Mesenchymal stem cell (in vitro differentiated cells and primary cell): Measurements from ENCODE around the gene ZDHHC7.

Experiments used
- DNase-seq: peaks from one replicate; pipeline ENCODE4 v3.0.0-alpha.2; 2013
- H2AFZ ChIP-seq: one replicate; pipeline ENCODE4 v1.6.1; 2013; ENCODE audit warnings: low read depth, mild to moderate bottlenecking, control low read depth, inconsistent platforms, low read length, moderate library complexity
- H2AK5ac ChIP-seq: 2 replicates; pipeline ENCODE4 v1.6.1; 2013; ENCODE audit warnings: low read length, moderate library complexity, mild to moderate bottlenecking, inconsistent platforms; ENCODE audit not compliant: severe bottlenecking
- H2BK120ac ChIP-seq: one replicate; pipeline ENCODE4 v1.6.1; 2013; ENCODE audit warnings: low read depth, mild to moderate bottlenecking, inconsistent platforms, low read length, moderate library complexity
- H2BK12ac ChIP-seq, 2 experiments: one replicate each; pipeline ENCODE4 v1.6.1; 2013; ENCODE audit warnings: inconsistent platforms in 2 of 2, low read length in 2 of 2, mild to moderate bottlenecking in 2 of 2, moderate library complexity in 2 of 2, control low read depth in 1 of 2
- H2BK15ac ChIP-seq: one replicate; pipeline ENCODE4 v1.6.1; 2013; ENCODE audit warnings: mild to moderate bottlenecking, low read depth, inconsistent platforms; ENCODE audit not compliant: poor library complexity, severe bottlenecking
- H2BK5ac ChIP-seq: 2 replicates; pipeline ENCODE4 v1.6.1; 2013; ENCODE audit warnings: low read depth, mild to moderate bottlenecking, low read length, control low read depth, inconsistent platforms; ENCODE audit not compliant: poor library complexity, severe bottlenecking
- H3K14ac ChIP-seq, 2 experiments: one replicate each; pipeline ENCODE4 v1.6.1; 2013; ENCODE audit warnings: inconsistent platforms in 2 of 2, low read length in 2 of 2, control low read depth in 1 of 2, mild to moderate bottlenecking in 1 of 2, moderate library complexity in 1 of 2
- H3K18ac ChIP-seq, 2 experiments: one replicate each; pipeline ENCODE4 v1.6.1; 2013; ENCODE audit warnings: inconsistent platforms in 2 of 2, low read length in 2 of 2, control low read depth in 1 of 2, low read depth in 1 of 2, mild to moderate bottlenecking in 1 of 2
- H3K23ac ChIP-seq, 2 experiments: one replicate each; pipeline ENCODE4 v1.6.1; 2013; ENCODE audit warnings: inconsistent platforms in 2 of 2, low read length in 2 of 2, mild to moderate bottlenecking in 2 of 2, moderate library complexity in 2 of 2, control low read depth in 1 of 2
- H3K27ac ChIP-seq: 2 replicates; pipeline ENCODE4 v1.5.1; 2013; ENCODE audit warnings: mild to moderate bottlenecking, moderate library complexity, low read length, control low read depth, inconsistent platforms; ENCODE audit not compliant: poor library complexity, severe bottlenecking
- H3K27me3 ChIP-seq, 2 experiments: 2 replicates each; pipeline versions ENCODE4 v1.6.1 to v1.7.0; 2013; ENCODE audit warnings: low read length in 2 of 2, mild to moderate bottlenecking in 2 of 2, moderate library complexity in 2 of 2, control low read depth in 1 of 2, inconsistent platforms in 1 of 2; ENCODE audit not compliant: control insufficient read depth in 1 of 2, insufficient read depth in 1 of 2
- H3K36me3 ChIP-seq, 2 experiments: 2 replicates each; pipeline versions ENCODE4 v1.6.1 to v1.7.0; 2013; ENCODE audit warnings: low read length in 2 of 2, control low read depth in 1 of 2, inconsistent platforms in 1 of 2, low read depth in 1 of 2, mild to moderate bottlenecking in 1 of 2; ENCODE audit not compliant: insufficient read depth in 2 of 2, control insufficient read depth in 1 of 2
- H3K4ac ChIP-seq, 2 experiments: one replicate each; pipeline ENCODE4 v1.6.1; 2013; ENCODE audit warnings: inconsistent platforms in 2 of 2, low read length in 2 of 2, mild to moderate bottlenecking in 2 of 2, moderate library complexity in 2 of 2, control low read depth in 1 of 2, low read depth in 1 of 2
- H3K4me1 ChIP-seq: 2 replicates; pipeline ENCODE4 v1.6.1; 2013; ENCODE audit warnings: low read depth, low read length, control low read depth; ENCODE audit not compliant: control insufficient read depth, insufficient read depth
- H3K4me2 ChIP-seq: 2 replicates; pipeline ENCODE4 v1.6.1; 2013; ENCODE audit warnings: low read length, mild to moderate bottlenecking, inconsistent platforms; ENCODE audit not compliant: poor library complexity, severe bottlenecking
- H3K4me3 ChIP-seq, 2 experiments: 2 replicates each; pipeline versions ENCODE4 v1.5.1 to v1.7.0; 2013; ENCODE audit warnings: low read length in 2 of 2, mild to moderate bottlenecking in 2 of 2, control low read depth in 1 of 2, low read depth in 1 of 2; ENCODE audit not compliant: insufficient read depth in 1 of 2
- H3K79me1 ChIP-seq: replicated peaks from 2 replicates; pipeline ENCODE4 v1.6.1; 2013; ENCODE audit warnings: mild to moderate bottlenecking, control low read depth, low read length, inconsistent platforms; ENCODE audit not compliant: poor library complexity, severe bottlenecking
- H3K9ac ChIP-seq: 2 replicates; pipeline ENCODE4 v1.7.0; 2013; ENCODE audit warnings: mild to moderate bottlenecking, low read length, moderate library complexity
- H3K9me3 ChIP-seq: 2 replicates; pipeline ENCODE4 v1.7.0; 2013; ENCODE audit warnings: mild to moderate bottlenecking, low read length; ENCODE audit not compliant: control insufficient read depth
- H4K8ac ChIP-seq: one replicate; pipeline ENCODE4 v1.6.1; 2013; ENCODE audit warnings: inconsistent platforms, mild to moderate bottlenecking, low read length, moderate library complexity
- H4K91ac ChIP-seq: one replicate; pipeline ENCODE4 v1.6.1; 2013; ENCODE audit warnings: mild to moderate bottlenecking, low read length, inconsistent platforms
- WGBS: methylation state at CpG from one replicate; pipeline ENCODE4 v1.1.7; 2013; ENCODE audit warnings: mixed read lengths; 5-methylcytosine and 5-hydroxymethylcytosine counted together

Gene ZDHHC7

DNA sequence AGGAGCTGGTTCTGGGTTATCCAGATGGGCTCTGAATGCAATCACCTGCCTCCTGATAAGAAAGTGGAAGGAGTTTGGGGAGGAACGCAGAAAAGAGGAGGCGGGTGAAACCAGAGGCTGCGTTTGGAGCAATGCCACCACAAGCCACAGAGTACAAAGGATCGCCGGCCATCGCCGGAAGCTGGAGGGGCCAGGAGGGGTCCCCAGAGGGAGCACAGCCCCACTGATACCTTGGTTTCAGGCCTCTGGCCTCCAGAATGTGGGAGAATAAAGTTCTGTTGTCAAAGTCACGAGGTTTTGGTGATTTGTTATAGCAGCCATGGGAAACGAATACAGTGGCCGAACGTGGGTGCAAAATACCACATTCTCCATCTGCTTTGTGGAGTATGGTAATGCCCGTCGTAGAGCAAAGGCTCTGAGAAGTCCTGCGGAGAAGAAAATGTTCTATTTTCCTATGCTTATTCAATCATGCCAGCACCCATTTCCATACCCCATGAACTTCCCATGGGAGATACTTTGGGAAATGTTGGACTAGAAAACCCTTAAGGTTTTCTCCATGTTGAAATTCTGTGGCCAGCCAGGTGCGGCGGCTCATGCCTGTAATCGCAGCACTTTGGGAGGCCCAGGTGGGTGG, 51.4 kb downstream of the ZDHHC7 start:
- Histone ChIP-seq H2BK120ac (no peak overlapping the region), H4K8ac (no peak overlapping the region)

DNA sequence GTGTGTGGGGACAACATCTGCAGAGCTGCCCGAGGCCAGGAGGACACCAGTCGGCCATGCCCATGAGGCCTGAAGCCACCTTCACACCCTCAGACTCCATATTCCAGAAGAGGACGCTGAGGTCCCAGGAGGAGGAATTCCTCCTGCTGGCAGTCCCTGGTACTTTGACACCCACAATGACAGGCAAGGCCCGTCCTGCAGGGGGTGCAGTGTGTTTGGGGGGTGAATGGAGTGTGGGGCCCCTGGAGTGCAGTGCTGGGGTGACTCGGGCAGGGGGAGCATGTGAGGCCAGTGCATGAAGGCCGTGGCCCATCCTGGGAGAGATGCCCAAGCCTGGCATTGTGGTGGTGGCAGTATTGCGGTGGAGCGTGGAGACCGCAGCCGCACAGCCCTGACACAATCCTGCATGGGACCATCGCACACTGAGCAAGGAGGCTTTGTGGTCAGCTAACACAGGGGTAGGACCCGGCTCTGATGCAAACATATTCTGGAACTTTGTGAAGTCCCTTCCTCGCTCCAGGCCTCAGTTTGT, 52.2 kb downstream of the ZDHHC7 start:
- H3K9me3 ChIP-seq = no peaks in the 10 kb centered on the region
- H3K4me3 ChIP-seq = no peak overlapping the region
- H3K14ac ChIP-seq = no peak overlapping the region
- DNase-seq = no peak
- H3K36me3 ChIP-seq = no peaks in the 10 kb centered on the region
- H4K91ac ChIP-seq = peak overlapping the region; percentile 9
- H3K4me1 ChIP-seq = peaks cover 4% of the 10 kb centered on the region
- H2AK5ac ChIP-seq = no peak overlapping the region
- 91% methylated on average over 13 of the region's 13 CpGs for WGBS
- no peaks in the 10 kb centered on the region for H3K79me1 ChIP-seq
- peak overlapping the region in 1 of 2 experiments; percentile 1 for H3K18ac ChIP-seq
- no peak overlapping the region for H3K27ac ChIP-seq
- H2BK15ac ChIP-seq = peak overlapping the region; percentile 39
- H3K9ac ChIP-seq = no peak overlapping the region
- H3K4me2 ChIP-seq = no peak overlapping the region
- no peak overlapping the region for H2BK12ac ChIP-seq
- peaks cover 4 to 51% of the 10 kb centered on the region in 2 experiments for H3K27me3 ChIP-seq
- no peak overlapping the region for H2BK5ac ChIP-seq
- no peak overlapping the region for H3K23ac ChIP-seq
- no peak overlapping the region for H4K8ac ChIP-seq
- no peak overlapping the region for H2AFZ ChIP-seq
- H3K4ac ChIP-seq = no peak overlapping the region
- no peak overlapping the region for H2BK120ac ChIP-seq

More for the DNA sequence above, 51.4 kb downstream of the ZDHHC7 start:
- peaks cover 4% of the 10 kb centered on the region for H3K4me1 ChIP-seq
- no peak for DNase-seq
- H3K18ac ChIP-seq = no peak overlapping the region
- no peak overlapping the region for H2BK15ac ChIP-seq
- no peaks in the 10 kb centered on the region for H3K79me1 ChIP-seq
- no peak overlapping the region for H4K91ac ChIP-seq
- no peak overlapping the region for H3K23ac ChIP-seq
- no peak overlapping the region for H2BK5ac ChIP-seq
- H3K14ac ChIP-seq = no peak overlapping the region
- H3K4me3 ChIP-seq = no peak overlapping the region
- H2AFZ ChIP-seq = no peak overlapping the region
- H2AK5ac ChIP-seq = no peak overlapping the region
- H3K9ac ChIP-seq = no peak overlapping the region
- H3K9me3 ChIP-seq = no peaks in the 10 kb centered on the region
- H3K4ac ChIP-seq = no peak overlapping the region
- no peak overlapping the region for H2BK12ac ChIP-seq
- WGBS = 95% methylated on average over 17 of the region's 17 CpGs
- no peak overlapping the region for H3K27ac ChIP-seq
- no peak overlapping the region for H3K4me2 ChIP-seq
- no peaks in the 10 kb centered on the region for H3K36me3 ChIP-seq
- peaks cover 4 to 55% of the 10 kb centered on the region in 2 experiments for H3K27me3 ChIP-seq

DNA sequence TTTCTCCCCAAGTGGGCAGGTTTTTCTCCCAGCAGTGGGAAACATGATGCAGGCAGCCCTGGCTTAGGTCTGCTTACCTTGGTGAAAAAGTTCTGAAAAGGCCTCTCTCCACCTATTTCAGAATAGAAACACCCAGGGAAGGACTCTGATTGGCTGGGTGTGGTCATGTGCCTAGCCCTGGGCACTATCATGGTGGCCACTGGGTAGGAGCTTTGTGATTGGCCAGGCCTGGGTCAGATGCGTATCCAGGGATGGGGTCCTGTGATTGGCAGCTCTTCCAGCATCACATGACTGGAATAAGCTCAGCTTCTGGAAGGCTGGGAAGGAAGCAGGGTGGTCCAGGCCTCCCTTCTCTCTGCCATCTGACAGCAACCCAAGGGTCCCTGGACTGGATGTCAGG, 53.5 kb downstream of the ZDHHC7 start:
- Histone ChIP-seq H3K79me1 (no peaks in the 10 kb centered on the region), H2BK120ac (no peak overlapping the region), H3K36me3 (no peaks in the 10 kb centered on the region), H3K23ac (no peak overlapping the region), H2BK5ac (no peak overlapping the region), H3K4me3 (no peak overlapping the region), H3K14ac (no peak overlapping the region), H2AFZ (no peak overlapping the region), H4K8ac (no peak overlapping the region), H3K4me2 (no peak overlapping the region), H3K9me3 (no peaks in the 10 kb centered on the region), H3K27me3 (peaks cover 0 to 38% of the 10 kb centered on the region in 2 experiments), H3K27ac (no peak overlapping the region), H3K18ac (no peak overlapping the region), H2BK12ac (no peak overlapping the region), H3K4me1 (peaks cover 4% of the 10 kb centered on the region), H3K9ac (no peak overlapping the region), H2AK5ac (no peak overlapping the region), H2BK15ac (no peak overlapping the region), H3K4ac (no peak overlapping the region), H4K91ac (no peak overlapping the region)
- DNase-seq = no peak
- WGBS = 93% methylated on average over 1 of the region's 1 CpG

DNA sequence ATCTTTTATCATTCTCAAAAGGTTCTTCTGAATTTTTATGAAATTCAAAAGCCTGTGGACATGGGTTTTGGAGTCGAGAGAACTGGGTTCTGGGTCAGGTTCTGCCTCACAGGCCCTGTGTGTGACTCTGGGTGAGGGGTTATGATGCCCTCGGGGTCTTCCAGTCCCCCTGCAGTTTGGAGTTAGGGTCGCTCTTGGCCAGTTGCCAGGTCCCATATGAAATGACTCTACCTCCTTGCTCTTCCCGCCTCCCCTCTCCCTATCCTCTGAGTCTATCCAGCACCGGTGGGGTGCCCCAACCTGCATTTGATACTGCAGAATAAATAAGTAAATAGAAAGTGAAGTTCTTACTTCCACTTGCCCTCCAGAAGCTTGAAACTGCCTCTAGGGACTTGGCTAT, 54.1 kb downstream of the ZDHHC7 start:
- Histone ChIP-seq H3K14ac (no peak overlapping the region), H4K91ac (no peak overlapping the region), H3K23ac (no peak overlapping the region), H2AK5ac (no peak overlapping the region), H3K4me1 (peaks cover 8% of the 10 kb centered on the region), H4K8ac (no peak overlapping the region), H2BK15ac (no peak overlapping the region), H2AFZ (no peak overlapping the region), H3K9me3 (no peaks in the 10 kb centered on the region), H2BK5ac (no peak overlapping the region), H3K18ac (no peak overlapping the region), H3K9ac (no peak overlapping the region), H3K36me3 (no peaks in the 10 kb centered on the region), H2BK120ac (no peak overlapping the region), H3K79me1 (no peaks in the 10 kb centered on the region), H3K4me2 (no peak overlapping the region), H3K27ac (no peak overlapping the region), H3K4ac (no peak overlapping the region), H3K4me3 (no peak overlapping the region), H3K27me3 (peaks cover 0 to 34% of the 10 kb centered on the region in 2 experiments), H2BK12ac (no peak overlapping the region)
- WGBS = 90% methylated on average over 2 of the region's 5 CpGs
- no peak for DNase-seq
